ENCODE data around the gene LDLR. TPM values are rescaled to one million over a fixed set of nuclear protein-coding genes. Genes with fewer than 3 reads are reported as not detected.
"Not testable (repeated sequence)": the region's sequence is repeated elsewhere in the genome, so short reads cannot be mapped to it uniquely, and the experiment has no call there.

The LDLR gene
- total RNA-seq, 3 donors from 2014 or later: 83.9 to 147 (median 116) TPM

DNA sequence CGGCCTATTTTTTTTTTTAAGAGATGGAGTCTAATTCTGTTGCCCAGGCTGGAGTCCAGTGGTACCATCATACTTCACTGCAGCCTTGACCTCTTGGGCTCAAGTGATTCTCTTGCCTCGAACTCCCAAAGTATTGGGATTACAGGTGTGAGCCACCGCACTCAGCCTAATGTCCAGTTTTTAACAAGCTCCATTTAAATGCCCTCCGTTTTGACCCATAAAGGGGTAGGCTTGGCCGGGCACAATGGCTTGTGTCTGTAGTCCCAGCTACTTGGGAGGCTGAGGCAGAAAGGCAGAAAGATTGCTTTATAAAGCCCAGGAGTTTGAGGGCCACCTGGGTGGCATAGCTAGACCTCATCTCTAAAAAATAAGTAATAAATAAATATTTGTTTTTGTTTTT, 11.8 kb downstream of the LDLR start:
- H3K9me3 ChIP-seq: no peaks in the 10 kb centered on the region
- H3K4me3 ChIP-seq: no peak overlapping the region
- TF ChIP-seq, protein P1, sequence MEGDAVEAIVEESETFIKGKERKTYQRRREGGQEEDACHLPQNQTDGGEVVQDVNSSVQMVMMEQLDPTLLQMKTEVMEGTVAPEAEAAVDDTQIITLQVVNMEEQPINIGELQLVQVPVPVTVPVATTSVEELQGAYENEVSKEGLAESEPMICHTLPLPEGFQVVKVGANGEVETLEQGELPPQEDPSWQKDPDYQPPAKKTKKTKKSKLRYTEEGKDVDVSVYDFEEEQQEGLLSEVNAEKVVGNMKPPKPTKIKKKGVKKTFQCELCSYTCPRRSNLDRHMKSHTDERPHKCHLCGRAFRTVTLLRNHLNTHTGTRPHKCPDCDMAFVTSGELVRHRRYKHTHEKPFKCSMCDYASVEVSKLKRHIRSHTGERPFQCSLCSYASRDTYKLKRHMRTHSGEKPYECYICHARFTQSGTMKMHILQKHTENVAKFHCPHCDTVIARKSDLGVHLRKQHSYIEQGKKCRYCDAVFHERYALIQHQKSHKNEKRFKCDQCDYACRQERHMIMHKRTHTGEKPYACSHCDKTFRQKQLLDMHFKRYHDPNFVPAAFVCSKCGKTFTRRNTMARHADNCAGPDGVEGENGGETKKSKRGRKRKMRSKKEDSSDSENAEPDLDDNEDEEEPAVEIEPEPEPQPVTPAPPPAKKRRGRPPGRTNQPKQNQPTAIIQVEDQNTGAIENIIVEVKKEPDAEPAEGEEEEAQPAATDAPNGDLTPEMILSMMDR (IDR thresholded peaks at IDR 0.05): no peak
- DNase-seq: no peak
- ATAC-seq: no peak
- intact Hi-C loops (cut with DNase I, micrococcal nuclease): no loop called here
- peaks cover 6% of the 10 kb centered on the region for H3K4me1 ChIP-seq (ENCODE audit: low read depth)
- no peaks in the 10 kb centered on the region for H3K36me3 ChIP-seq (ENCODE audit: low read depth)

DNA sequence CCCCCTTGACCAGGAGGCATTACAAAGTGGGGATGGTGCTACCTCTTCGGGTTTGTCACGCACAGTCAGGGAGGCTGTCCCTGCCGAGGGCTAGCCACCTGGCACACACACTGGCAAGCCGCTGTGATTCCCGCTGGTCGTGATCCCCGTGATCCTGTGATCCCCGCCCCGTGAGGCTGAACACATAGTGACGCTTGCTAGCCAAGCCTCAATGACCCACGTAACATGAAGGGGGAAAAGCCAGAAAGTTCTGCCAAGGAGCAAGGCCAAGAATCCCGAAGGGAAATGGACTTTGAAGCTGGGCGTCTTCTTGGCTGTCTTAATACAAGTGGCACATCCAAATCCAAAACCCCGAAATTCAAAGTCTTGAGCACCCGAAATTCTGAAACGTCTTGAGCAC, 13.7 kb downstream of the LDLR start:
- Histone ChIP-seq H3K4me1 (ENCODE audit: low read depth) (no peaks in the 10 kb centered on the region), H3K4me3 (no peak overlapping the region), H3K9me3 (no peaks in the 10 kb centered on the region), H3K36me3 (ENCODE audit: low read depth) (no peaks in the 10 kb centered on the region)
- intact Hi-C loops (cut with DNase I, micrococcal nuclease): no loop called here
- peak; percentile 10 for ATAC-seq
- no peak for DNase-seq
- TF ChIP-seq, protein P1 (IDR thresholded peaks at IDR 0.05): no peak

DNA sequence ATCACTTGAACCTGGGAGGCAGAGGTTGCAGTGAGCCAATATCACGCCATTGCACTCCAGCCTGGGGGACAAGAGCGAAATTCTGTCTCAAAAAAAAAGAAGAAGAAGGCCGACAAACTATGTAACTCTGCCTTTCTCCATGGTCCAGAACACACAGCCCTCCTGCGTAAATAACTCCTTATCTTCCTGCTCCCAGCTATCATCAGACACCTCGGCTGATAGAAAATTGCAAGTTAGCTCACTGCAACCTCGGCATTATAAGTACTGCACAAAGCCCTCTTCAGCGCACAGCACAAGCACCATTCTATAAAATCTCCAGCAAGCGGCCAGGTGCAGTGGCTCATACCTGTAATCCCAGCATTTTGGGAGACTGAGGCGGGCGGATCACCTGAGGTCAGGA, 14.4 kb downstream of the LDLR start:
- H3K4me1 ChIP-seq (ENCODE audit: low read depth); H3K36me3 ChIP-seq (ENCODE audit: low read depth); ATAC-seq; H3K9me3 ChIP-seq; H3K4me3 ChIP-seq; intact Hi-C loops (cut with DNase I, micrococcal nuclease); DNase-seq: not testable (repeated sequence)

DNA sequence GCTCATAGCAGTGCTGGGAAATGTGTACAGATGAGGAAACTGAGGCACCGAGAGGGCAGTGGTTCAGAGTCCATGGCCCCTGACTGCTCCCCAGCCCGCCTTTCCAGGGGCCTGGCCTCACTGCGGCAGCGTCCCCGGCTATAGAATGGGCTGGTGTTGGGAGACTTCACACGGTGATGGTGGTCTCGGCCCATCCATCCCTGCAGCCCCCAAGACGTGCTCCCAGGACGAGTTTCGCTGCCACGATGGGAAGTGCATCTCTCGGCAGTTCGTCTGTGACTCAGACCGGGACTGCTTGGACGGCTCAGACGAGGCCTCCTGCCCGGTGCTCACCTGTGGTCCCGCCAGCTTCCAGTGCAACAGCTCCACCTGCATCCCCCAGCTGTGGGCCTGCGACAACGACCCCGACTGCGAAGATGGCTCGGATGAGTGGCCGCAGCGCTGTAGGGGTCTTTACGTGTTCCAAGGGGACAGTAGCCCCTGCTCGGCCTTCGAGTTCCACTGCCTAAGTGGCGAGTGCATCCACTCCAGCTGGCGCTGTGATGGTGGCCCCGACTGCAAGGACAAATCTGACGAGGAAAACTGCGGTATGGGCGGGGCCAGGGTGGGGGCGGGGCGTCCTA, 15.9 kb downstream of the LDLR start:
- Histone ChIP-seq H3K4me1 (ENCODE audit: low read depth) (no peaks in the 10 kb centered on the region), H3K4me3 (no peak overlapping the region), H3K36me3 (ENCODE audit: low read depth) (no peaks in the 10 kb centered on the region), H3K9me3 (no peaks in the 10 kb centered on the region)
- intact Hi-C loops (cut with DNase I, micrococcal nuclease): no loop called here
- ATAC-seq: peak; percentile 45
- no peak for DNase-seq
- TF ChIP-seq, protein P1 (IDR thresholded peaks at IDR 0.05): no peak

DNA sequence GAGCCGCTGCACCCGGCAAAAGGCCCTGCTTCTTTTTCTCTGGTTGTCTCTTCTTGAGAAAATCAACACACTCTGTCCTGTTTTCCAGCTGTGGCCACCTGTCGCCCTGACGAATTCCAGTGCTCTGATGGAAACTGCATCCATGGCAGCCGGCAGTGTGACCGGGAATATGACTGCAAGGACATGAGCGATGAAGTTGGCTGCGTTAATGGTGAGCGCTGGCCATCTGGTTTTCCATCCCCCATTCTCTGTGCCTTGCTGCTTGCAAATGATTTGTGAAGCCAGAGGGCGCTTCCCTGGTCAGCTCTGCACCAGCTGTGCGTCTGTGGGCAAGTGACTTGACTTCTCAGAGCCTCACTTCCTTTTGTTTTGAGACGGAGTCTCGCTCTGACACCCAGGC, 17.2 kb downstream of the LDLR start:
- Histone ChIP-seq H3K9me3 (no peaks in the 10 kb centered on the region), H3K4me3 (no peak overlapping the region), H3K36me3 (ENCODE audit: low read depth) (peaks cover 6% of the 10 kb centered on the region), H3K4me1 (ENCODE audit: low read depth) (no peaks in the 10 kb centered on the region)
- ATAC-seq (no peak), DNase-seq (peak in 1 of 3 donors; percentile 35)
- TF ChIP-seq, protein P1 (IDR thresholded peaks at IDR 0.05): no peak
- intact Hi-C loops (cut with DNase I, micrococcal nuclease): no loop called here

DNA sequence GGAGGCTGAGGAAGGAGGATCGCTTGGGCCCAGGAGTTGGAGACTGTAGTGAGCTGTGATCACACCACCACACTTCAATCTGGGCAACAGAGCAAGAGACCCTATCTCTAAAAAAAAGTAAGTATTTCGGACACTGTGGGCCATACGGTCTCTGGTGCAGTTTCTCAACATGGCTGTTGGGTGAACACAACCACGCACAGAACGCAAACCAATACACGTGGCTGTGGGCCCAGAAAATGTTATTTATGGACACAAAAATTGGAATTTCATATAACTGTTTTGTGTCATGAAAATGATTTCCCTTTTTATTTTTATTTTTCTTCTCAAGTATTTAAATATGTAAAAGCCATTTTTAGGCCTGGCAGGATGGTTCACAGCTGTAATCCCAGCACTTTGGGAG, 19.5 kb downstream of the LDLR start:
- TF ChIP-seq, protein P1 (IDR thresholded peaks at IDR 0.05): no peak
- DNase-seq (no peak), ATAC-seq (no peak)
- Histone ChIP-seq H3K4me1 (ENCODE audit: low read depth) (no peaks in the 10 kb centered on the region), H3K9me3 (no peaks in the 10 kb centered on the region), H3K4me3 (no peak overlapping the region), H3K36me3 (ENCODE audit: low read depth) (peaks cover 8% of the 10 kb centered on the region)
- intact Hi-C loops (cut with DNase I, micrococcal nuclease): no loop called here
